Peyer's patch (tissue), 4 donors: ENCODE results near the gene TOP3B. TPM values are rescaled to one million over a fixed set of nuclear protein-coding genes. Genes with fewer than 3 reads are reported as not detected.

Experiments used
- DNase-seq, 3 donors: peaks; one replicate each; pipeline ENCODE4 v3.0.0-alpha.2; 2017 to 2019
- H3K27ac ChIP-seq, 4 donors: fragments of 200-600 bp; sonication (generic); one replicate each; pipeline ENCODE4 v1.5.1; 2016 to 2019
- H3K27me3 ChIP-seq, 2 donors: fragments of 200-600 bp; sonication (generic); one replicate each; pipeline ENCODE4 v1.5.1; 2019
- H3K36me3 ChIP-seq, 3 donors: fragments of 200-600 bp; sonication (generic); one replicate each; pipeline ENCODE4 v1.5.1; 2016 to 2019
- H3K4me1 ChIP-seq, 4 donors: fragments of 200-600 bp; sonication (generic); one replicate each; pipeline ENCODE4 v1.5.1; 2016 to 2019
- H3K4me3 ChIP-seq, 4 donors: fragments of 200-600 bp; sonication (generic); 1 replicate in 3 of 4; 2 replicates in 1 of 4; pipeline ENCODE4 v1.5.1; 2016 to 2019; ENCODE audit warnings: mild to moderate bottlenecking in 1 of 4
- H3K9me3 ChIP-seq, 4 donors: fragments of 200-600 bp; sonication (generic); one replicate each; pipeline ENCODE4 v1.5.1; 2016 to 2019; ENCODE audit warnings: mild to moderate bottlenecking in 1 of 4
- POLR2A ChIP-seq, 2 donors: fragments of 450-650 bp; IDR thresholded peaks; one replicate each; pipeline ENCODE4 v1.5.1; 2017; ENCODE audit warnings: antibody characterized with exemption in 2 of 2, mild to moderate bottlenecking in 2 of 2, moderate library complexity in 2 of 2
- total RNA-seq, 4 donors: library from RNA; depleted of rRNA; stranded (reverse); fragments of >200 nt; gene quantifications; one replicate each; pipeline ENCODE4 v1.1.0, GENCODE V29; 2016
- TF ChIP-seq, protein P1 (sequence below), 6 experiments: fragments of 450-650 bp in 4 of 6; fragments of 200-600 bp in 2 of 6; sonication (generic) in 1 of 6; IDR thresholded peaks; one replicate each; pipeline ENCODE4 v1.5.1; 2017 to 2019; ENCODE audit warnings: antibody characterized with exemption in 6 of 6, mild to moderate bottlenecking in 3 of 6, moderate library complexity in 1 of 6

The TOP3B gene
- total RNA-seq, 4 donors from 2014 or later, result 53.6 to 91.6 (median 80.2) TPM

GRCh38 chr22:21939461-21939913 is 43.1 kb downstream of the TOP3B start:
- H3K36me3 ChIP-seq, result peaks cover 0 to 4% (median 0%) of the 10 kb centered on the region in 3 donors
- DNase-seq, result no peak

GRCh38 chr22:21938906-21939305 is 43.7 kb downstream of the TOP3B start:
- TF ChIP-seq, protein P1, sequence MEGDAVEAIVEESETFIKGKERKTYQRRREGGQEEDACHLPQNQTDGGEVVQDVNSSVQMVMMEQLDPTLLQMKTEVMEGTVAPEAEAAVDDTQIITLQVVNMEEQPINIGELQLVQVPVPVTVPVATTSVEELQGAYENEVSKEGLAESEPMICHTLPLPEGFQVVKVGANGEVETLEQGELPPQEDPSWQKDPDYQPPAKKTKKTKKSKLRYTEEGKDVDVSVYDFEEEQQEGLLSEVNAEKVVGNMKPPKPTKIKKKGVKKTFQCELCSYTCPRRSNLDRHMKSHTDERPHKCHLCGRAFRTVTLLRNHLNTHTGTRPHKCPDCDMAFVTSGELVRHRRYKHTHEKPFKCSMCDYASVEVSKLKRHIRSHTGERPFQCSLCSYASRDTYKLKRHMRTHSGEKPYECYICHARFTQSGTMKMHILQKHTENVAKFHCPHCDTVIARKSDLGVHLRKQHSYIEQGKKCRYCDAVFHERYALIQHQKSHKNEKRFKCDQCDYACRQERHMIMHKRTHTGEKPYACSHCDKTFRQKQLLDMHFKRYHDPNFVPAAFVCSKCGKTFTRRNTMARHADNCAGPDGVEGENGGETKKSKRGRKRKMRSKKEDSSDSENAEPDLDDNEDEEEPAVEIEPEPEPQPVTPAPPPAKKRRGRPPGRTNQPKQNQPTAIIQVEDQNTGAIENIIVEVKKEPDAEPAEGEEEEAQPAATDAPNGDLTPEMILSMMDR (IDR thresholded peaks at IDR 0.05), result no peak
- no peak for TF ChIP-seq POLR2A (IDR thresholded peaks at IDR 0.05)
- Histone ChIP-seq H3K4me3 (peak overlapping the region in 1 of 4 donors; percentile 60), H3K27ac (peak overlapping the region; percentile 15 to 95 (median 88)), H3K4me1 (peaks cover 0 to 55% (median 5%) of the 10 kb centered on the region in 4 donors), H3K9me3 (no peaks in the 10 kb centered on the region), H3K36me3 (peaks cover 0 to under 1% (median 0%) of the 10 kb centered on the region in 3 donors), H3K27me3 (no peaks in the 10 kb centered on the region)
- no peak for DNase-seq

More at GRCh38 chr22:21939461-21939913, 43.1 kb downstream of the TOP3B start:
- no peak for TF ChIP-seq POLR2A (IDR thresholded peaks at IDR 0.05)
- TF ChIP-seq, protein P1 (IDR thresholded peaks at IDR 0.05), result no peak
- H3K4me1 ChIP-seq, result peaks cover 0 to 55% (median 5%) of the 10 kb centered on the region in 4 donors
- H3K27me3 ChIP-seq, result no peaks in the 10 kb centered on the region
- no peak overlapping the region for H3K4me3 ChIP-seq
- no peaks in the 10 kb centered on the region for H3K9me3 ChIP-seq
- H3K27ac ChIP-seq, result peak overlapping the region; percentile 15 to 95 (median 88)

GRCh38 chr22:21938071-21938822 is 44.3 kb downstream of the TOP3B start:
- peak; percentile 90 to 97 (median 96) for DNase-seq
- Histone ChIP-seq H3K27me3 (no peaks in the 10 kb centered on the region), H3K9me3 (no peaks in the 10 kb centered on the region), H3K27ac (peak overlapping the region; percentile 81 to 95 (median 88)), H3K4me1 (peaks cover 0 to 52% (median 5%) of the 10 kb centered on the region in 4 donors), H3K36me3 (peaks cover 0 to 7% (median 0%) of the 10 kb centered on the region in 3 donors), H3K4me3 (peak overlapping the region; percentile 48 to 69 (median 59))
- no peak for TF ChIP-seq POLR2A (IDR thresholded peaks at IDR 0.05)
- TF ChIP-seq, protein P1 (IDR thresholded peaks at IDR 0.05), result peak; percentile 98 to 100 (median 99)

DNA sequence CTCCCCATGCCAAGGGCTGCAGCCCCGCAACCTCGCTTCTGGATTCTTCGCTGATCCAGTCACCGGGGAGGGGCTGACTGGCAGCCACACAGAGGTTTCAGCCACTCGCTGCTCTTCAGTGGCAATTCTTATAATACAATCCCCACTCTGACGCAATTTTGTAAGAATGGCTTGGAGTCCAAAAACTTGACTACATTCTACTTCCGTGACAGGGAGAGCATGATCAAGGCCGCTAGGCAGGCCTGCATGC is 44.8 kb downstream of the TOP3B start:
- TF ChIP-seq, protein P1 (IDR thresholded peaks at IDR 0.05), result no peak
- no peak for TF ChIP-seq POLR2A (IDR thresholded peaks at IDR 0.05)
- Histone ChIP-seq H3K9me3 (no peaks in the 10 kb centered on the region), H3K36me3 (peaks cover 0 to 12% (median 0%) of the 10 kb centered on the region in 3 donors), H3K4me3 (peak overlapping the region in 3 of 4 donors; percentile 58 to 69 (median 60)), H3K4me1 (peaks cover 0 to 47% (median 5%) of the 10 kb centered on the region in 4 donors), H3K27me3 (no peaks in the 10 kb centered on the region), H3K27ac (peak overlapping the region; percentile 81 to 95 (median 88))
- no peak for DNase-seq

- Histone ChIP-seq H3K9me3 (no peaks in the 10 kb centered on the region), H3K27me3 (no peaks in the 10 kb centered on the region), H3K4me3 (peak overlapping the region in 3 of 4 donors; percentile 58 to 69 (median 60)), H3K36me3 (peaks cover 0 to 16% (median 0%) of the 10 kb centered on the region in 3 donors), H3K27ac (peak overlapping the region; percentile 81 to 95 (median 88)), H3K4me1 (peaks cover 0 to 41% (median 5%) of the 10 kb centered on the region in 4 donors)
- no peak for DNase-seq
- peak in 1 of 2 donors; percentile 6 for TF ChIP-seq POLR2A (IDR thresholded peaks at IDR 0.05)
- TF ChIP-seq, protein P1 (IDR thresholded peaks at IDR 0.05), result no peak
These were observed 45.4 kb downstream of the TOP3B start for GRCh38 chr22:21937041-21937820.
